GM21786 (cell line): ENCODE results near the gene RAD18.

Source experiments
- ATAC-seq: cut with Tn5 transposase; IDR thresholded peaks from one replicate; pipeline ENCODE4 v1.9.1; 2021; ENCODE audit not compliant: unreplicated experiment

The RAD18 gene

DNA sequence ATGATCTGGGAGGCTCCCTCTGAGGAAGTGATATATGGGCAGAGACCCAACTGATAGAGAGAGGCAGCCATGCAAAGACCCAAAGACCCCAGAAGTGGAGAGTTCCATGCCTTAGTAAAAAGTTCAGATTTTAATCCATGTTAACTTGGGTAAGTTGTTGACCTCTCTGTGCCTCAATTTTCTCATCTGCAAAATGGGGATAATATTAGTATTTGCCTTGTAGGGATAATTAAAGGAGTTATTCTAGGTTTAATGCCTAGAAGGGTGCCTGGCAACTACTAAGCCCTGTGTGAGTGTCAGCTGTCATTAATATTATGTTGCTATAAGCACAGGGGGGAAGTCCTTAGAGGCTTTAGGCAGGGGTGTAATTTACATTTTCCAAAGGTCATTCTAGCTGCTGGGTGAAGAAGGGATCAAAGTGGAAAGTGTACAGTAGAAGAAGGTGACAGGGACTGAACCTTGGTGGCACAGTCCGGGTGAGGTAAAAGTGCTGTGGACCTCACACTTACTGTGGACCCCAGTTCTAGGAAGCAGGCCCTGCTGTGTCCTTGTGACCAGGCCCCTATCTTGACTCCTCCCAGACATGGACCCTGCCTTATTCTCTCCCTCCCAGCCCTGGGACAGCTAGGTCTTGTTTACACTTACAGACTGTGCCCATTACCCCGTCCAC, 3.0 kb upstream of the RAD18 start:
- ATAC-seq, result no peak

DNA sequence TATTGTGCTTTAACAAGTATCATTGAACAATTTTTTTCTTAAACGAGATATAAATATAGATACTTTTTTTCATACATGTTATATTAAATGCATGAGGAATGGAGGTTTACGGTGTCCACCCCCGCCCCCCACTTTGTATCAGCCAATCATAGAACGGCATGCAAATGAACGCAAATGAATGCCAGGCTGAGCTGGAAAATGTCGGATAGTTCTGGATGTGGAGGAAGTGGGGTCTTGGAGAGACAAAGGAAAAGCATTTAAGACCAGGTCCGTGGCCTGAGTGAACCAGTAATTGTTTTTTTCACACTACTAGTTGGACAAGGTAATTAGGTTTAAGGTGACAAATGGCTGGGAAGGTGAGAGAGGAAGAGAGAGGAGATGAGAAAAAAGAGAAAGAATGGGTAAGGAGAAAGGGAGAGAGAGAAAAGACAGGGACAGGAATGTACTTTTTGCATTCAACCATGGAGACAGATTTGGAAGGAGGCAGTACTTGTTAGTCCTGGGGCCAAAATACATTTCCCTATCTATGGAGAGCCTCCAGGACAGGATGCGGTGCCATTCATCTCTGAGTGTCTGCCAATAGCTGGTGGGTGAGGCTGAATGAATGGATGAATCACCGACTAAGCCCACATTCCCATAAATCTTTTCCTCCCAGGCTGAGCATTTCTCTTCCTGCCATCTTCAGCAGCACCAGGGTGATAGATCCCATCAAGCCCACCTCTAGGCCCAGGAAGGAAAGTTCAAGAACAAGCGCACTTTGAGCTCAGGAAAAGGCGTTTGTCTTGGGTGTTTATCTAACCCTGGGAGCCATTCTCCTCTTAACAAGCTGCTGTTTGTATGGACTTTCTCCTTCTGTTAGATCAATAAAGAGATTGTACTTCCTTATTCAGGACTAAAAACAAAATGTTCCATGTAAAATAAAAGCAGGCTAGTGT, 1.4 kb upstream of the RAD18 start:
- ATAC-seq, result no peak

DNA sequence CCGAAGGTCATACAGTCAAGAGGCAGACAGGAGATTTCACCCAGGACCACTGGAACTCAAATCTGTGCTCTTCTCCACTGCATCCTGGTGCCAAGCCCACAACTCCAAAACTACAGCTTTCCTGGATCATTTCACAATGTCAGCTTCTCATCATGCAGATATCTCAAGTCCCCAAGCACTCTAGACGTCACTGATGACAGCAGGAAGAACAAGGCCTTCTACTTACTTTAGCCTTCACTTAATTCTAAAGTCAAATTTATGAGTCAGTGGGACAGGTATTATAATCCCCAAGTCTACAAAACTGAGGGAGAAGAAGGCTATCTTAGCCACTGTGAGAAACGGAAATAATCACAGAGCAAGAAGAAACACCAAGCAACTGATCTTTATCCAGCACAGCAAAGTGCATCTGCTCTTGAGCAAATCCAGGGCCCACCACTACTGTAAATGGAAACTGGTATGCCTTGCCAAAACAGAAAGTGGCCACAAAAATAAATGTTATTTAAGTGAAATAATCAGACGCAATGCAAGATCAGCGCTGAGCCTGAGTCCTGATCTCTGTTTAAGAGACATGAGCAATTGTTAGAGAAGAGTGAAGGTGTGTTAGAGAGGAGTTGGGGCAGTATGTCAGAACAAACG, 928 bp downstream of the RAD18 start:
- ATAC-seq, result no peak

DNA sequence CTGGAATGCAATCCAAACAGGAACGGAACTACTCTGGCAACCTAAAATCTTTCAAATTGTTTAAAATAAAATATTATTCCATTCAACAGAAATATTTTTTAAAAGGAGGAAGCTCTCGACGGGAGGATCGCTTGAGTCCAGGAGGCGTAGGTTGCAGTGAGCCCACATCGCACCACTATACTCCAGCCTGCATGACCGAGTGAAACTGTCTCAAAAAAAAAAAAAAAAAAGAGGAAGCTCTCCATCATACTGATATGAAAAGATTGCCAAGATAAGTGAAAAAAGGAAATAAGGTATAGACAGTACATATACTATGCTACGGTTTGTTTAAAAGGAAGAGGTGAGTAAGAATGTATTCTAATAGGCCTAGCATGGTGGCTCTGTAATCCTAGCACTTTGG, 3.6 kb downstream of the RAD18 start:
- no peak for ATAC-seq

DNA sequence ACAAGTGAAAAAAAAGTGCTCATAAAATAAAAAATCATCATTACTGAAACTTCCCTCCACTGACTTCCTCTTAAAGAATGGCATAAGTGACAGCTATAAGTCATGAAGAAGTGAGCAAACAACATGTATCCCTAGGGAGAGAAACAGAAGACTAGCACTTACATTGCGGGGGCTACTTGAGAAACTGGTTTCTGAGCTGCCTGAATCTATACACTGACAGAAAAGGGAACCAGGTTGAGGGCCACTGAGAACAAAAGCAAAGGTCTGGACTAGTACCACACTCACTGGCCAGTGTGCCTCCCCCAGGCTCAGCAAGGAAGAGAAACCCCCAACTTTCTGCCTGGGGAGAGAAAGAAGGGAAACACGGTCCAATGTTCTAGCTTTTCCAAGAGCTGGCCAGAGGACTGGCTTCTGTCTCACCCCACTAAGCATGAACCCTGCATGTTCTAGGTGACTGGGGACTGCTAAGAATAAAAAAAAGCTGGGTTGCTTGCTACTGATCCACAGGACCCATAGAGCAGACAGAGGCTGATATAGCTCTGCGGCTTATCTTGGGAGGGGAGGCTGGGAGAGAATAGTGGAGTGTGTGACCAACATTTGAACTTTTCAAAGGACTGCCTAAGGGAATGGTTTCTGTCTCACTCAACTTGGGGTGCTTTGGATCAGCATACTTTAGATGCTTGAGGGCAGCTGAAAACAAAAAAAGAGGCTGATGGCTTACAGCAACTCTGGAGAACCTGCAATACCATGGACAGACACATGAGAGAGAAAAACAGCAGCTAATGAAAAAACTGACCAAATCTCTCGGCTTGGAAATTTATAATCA, 8.1 kb downstream of the RAD18 start:
- ATAC-seq, result peak; percentile 98

DNA sequence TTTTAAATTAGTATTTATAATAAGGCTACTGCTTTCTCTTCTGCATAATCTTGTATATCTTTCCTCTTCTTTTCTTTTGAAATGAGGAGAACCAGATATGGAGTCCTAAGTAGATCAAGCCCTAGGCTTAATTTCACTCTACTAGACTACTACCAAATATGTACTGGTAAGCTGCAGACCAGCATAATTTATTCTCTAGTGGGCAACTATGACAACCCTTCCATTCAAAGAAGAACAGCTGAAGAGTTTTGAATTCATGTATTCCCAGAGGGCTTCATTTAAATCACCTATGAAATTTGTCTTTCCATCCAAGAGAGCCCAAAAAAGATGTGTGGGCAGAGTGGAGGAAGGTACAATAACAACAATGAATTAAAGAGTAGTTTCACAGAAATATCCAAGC, 10.0 kb downstream of the RAD18 start:
- no peak for ATAC-seq

DNA sequence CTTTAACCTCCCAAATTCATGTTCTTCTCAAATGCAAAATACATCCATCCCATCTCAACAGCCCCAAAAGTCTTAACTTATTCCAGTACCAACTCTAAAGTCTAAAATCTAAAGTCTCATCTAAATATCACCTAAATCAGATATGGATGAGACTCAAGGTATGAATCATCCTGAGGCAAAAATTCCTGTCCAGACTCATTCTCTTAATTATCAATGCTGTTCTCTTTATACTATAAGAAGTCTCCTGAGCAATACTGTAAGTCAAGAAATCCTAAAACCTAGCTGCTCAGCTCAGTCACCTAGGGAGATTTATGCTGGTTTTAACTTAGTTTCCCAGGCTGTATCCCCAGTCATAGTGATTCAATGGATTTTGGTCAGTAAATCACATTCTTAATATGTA, 11.1 kb downstream of the RAD18 start:
- no peak for ATAC-seq

DNA sequence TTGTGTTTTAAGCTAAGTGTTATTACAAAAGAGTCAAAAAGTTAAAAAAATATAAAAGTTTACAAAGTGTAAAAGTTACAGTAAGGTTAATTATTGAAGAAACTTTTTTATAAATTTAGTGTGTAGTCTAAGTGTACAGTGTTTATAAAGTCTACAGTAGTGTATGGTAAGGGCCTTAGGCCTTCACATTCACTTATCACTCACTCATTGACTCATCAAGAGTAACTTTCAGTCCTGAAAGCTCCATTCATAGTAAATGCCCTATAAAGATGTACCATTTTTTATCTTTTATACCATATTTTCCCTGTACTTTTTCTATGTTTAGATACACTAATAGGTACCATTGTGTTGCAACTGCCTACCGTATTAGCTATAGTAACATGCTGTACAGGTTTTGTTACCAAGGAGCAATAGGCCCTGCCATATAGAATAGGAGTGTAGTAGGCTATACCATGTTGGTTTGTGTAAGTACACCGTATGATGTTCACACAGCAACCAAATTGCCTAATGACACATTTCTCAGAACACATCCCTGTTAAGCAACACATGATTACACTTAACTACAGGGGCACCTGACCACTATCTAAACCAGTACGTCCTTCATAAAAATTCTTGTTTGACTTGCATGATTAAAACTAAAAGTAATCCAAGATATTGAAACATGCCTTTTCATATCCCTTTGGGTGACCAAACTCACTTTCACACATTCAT, 17.2 kb downstream of the RAD18 start:
- no peak for ATAC-seq

DNA sequence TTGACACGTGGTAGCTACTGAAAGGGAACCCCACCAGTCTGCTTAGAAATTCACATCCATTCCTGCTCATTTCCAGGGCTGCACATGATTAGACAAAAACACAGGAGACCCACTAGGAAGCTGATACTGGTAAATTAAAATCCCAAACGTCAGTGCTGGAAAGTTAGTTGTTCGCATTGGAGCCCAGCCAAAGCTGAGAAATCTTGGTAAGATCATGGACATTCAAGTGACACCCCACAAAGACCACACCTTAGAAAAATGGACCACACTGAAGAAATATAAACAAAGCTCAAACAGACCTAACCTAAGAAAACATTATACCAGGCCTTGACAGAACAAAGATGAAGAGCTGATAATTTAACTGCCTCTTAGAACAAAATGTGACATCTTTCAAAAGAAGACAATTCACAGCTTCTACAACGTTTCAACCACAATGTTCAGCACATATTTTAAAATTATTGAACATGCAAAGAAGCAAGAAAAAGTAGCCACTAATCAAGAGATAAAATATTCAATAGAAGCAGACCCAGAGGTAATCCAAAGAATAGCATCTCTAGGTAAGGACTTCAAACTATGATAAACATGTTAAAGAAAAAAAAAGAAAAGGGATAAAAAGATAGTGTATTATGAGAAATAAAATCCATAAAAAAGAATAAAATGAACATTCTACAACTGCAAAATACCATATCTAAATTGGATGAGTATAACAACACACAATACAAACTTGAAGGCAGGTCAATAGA, 20.4 kb downstream of the RAD18 start:
- ATAC-seq, result no peak

DNA sequence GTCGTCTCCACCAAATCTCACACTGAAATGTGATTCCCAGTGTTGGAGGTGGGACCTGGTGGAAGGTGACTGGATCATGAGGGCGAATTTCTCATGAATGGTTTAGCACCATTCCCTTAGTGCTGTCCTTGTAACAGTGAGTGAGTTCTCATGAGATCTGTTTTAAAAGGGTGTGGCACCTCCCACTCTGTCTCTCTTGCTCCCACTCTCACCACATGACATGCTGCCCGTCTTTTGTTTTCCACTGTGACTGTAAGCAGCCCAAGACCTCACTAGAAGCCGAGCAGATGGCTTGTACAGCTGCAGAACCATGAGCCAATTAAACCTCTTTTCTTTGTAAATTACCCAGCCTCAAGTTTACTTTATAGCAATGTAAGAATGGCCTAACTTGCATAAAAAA, 21.2 kb downstream of the RAD18 start:
- no peak for ATAC-seq

DNA sequence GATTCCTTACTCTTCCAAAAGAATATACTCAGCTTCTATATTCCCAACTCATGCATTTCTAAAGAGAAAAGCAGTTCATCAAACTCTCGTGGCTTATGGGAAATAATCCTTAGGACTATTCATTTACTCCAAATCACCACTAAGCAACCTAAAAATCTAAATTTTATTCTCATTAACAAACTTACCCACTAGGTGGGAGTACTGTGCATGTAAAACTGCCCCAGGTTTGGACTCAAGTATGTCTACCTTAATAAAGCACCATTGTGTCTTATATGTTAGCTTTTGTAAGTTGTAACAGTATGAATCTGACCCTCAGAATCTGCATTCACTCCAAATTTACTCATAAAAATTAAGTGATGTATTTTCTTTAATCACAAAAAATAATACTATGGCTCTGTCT, 25.3 kb downstream of the RAD18 start:
- ATAC-seq, result no peak

DNA sequence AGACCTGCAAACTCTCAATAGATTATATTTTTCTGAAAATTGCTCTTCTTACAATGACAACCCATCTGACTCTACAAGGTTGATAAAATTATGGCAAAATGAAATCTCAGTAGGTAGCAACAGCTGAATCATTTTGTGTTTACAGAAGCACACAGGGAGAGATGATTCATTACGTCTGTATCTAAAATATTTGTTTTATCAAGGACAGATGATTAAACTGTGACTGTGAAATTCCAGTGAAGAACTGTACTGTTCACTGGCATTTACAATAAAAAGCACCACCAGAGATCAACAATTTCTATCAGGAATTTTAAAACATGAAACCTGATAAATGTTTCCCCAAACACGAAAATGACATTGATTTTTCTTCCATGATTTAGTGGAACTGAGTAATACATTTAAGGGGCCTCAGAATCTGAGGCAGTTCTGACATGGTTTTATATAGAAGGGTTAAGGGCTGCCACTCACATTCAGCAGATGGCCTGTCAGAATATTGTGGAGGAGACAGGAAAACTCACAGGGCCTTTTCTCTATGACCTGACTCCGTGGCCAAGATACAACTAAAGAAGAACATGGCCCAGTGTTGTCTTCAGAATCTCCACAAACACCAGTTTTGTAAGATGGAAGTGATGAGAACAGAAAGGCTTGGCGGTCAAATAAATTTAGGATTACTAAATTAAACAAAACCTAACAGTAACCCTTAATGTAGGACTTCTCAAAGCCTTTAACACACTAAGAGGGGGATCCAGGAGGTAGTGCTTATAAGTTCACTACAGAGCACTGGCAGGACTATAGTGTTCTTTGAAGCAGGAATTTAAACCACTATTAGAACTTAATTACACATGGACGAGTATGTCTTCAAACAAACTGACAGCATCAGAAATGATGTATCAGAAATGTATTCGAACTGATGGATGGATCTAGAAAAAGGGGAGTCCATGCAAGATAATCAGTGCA, 25.9 kb downstream of the RAD18 start:
- no peak for ATAC-seq

DNA sequence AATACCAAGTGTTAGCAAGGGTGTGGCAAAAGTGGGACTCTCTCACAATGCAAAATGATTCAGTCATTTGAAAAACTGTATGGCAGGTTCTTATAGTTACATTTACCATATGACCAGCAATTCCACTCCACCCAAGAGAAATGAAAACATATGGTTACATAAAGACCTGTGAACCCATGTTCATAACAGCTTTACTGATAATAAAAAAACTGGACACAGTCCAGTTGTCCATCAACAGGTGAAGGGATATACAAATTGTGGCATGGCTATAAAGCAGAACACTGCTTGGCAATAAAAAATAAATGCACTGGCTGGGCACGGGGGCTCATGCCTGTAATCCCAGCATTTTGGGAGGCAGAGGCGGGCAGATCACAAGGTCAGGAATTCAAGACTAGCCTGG, 30.8 kb downstream of the RAD18 start:
- no peak for ATAC-seq

DNA sequence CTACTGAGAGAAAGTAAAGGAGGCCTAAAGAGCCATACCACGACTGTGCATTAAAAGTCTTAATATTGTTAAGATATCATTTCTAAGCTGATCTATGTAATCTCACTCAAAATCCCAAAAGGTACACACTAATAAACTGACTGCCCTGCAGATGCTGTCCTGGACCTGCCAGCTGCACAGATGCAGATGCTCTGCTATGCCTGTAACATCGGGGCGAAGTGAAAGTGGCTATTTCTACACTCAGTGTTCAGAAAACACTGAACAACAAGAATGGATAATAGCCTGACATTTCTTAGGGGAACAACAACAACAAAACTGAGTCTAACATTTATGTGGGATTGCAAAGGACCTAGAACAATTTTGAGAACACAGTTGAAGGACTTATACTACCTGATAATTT, 31.9 kb downstream of the RAD18 start:
- ATAC-seq, result no peak

DNA sequence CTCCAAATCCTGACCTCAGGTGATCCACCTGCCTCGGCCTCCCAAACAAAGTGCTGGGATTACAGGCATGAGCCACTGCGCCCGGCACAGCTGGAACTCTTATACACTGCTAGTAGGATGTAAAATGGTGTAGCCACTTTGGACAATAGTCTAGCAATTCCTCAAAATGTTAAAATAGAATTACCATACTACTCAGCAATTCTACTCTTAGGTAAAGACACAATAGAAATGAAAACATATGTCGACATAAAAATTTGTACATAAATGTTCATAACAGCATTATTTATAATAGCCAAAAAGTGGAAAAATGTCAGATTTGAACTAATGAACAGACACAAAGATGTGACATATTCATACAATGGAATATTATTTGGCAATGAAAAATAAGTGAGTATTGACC, 33.4 kb downstream of the RAD18 start:
- no peak for ATAC-seq

DNA sequence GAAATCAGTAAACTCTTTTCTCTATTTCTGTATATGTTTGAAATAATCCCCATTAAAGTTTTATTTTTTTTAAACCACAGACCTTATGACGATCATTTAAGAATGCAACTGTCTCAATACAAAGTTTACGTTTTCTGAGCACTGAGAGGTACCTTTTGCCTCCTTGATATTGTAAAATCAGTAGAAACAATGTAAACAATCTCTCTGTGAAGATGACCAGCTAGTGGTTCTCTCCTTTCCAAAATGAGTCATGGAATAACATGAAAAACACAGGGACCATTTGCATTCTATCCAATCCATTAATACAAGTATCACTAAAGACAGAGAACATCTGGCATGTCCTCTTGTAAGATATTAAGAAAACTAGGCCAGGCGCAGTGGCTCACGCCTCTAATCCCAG, 48.8 kb downstream of the RAD18 start:
- no peak for ATAC-seq

DNA sequence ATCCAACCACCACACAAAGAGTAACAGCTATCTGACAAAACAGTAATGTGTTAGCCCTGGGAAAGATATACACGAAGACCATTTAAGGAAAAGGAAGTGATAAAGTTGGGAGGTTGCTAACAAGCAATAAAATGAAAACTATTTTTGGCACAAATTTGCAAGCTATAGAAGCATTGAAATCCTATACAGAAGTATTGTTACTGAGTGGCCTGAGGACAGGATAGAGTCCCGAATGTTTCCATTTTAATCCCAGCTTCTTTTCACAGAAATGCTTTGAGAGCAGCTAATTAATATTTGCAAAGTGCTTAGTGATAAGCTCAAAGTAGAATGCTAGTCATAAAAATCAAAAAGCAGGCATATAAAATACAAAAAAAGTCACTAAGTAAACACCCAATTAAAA, 51.5 kb downstream of the RAD18 start:
- no peak for ATAC-seq

DNA sequence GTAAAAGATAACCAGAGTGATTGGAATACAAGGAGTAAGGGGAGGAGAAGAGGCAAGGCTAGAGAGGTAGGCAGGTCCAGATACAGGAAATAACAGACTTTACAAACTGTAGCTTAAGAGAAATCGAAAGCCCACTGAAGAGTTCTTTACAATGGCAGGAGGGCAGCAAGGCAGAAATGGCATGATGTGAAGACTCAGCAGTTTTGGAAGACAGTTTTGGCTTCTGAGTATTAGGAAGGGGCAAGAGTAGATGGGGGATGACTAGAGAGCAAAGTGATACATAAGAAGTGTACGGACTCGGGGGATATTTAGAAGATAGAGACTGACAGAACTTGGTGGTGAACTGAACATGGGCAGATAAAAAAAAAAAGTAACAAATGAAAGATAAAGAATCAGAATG, 54.1 kb downstream of the RAD18 start:
- no peak for ATAC-seq

DNA sequence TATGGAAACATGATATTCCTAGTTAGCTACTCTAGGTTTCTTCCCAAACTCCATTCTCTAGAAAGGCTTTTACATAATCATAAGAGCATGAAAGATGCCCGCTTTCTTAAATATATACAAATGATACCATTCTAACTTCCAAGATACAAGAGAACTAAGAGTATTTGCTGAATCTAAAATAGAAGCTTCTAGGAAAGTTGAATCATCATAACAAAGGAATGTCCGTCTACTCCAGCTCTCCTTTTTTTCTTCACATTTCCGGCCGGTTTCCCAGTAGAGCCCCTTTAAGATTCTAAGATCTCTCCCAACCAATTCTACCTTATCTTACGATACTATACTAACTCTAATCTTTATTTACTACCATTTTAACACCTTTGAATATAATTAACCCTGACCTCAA, 60.1 kb downstream of the RAD18 start:
- ATAC-seq, result no peak
